ENCODE data around the gene CDK5RAP2.

GRCh38 chr9:120528327-120528726 lies 51.6 kb downstream of the CDK5RAP2 start:
- TF ChIP-seq, protein P1, sequence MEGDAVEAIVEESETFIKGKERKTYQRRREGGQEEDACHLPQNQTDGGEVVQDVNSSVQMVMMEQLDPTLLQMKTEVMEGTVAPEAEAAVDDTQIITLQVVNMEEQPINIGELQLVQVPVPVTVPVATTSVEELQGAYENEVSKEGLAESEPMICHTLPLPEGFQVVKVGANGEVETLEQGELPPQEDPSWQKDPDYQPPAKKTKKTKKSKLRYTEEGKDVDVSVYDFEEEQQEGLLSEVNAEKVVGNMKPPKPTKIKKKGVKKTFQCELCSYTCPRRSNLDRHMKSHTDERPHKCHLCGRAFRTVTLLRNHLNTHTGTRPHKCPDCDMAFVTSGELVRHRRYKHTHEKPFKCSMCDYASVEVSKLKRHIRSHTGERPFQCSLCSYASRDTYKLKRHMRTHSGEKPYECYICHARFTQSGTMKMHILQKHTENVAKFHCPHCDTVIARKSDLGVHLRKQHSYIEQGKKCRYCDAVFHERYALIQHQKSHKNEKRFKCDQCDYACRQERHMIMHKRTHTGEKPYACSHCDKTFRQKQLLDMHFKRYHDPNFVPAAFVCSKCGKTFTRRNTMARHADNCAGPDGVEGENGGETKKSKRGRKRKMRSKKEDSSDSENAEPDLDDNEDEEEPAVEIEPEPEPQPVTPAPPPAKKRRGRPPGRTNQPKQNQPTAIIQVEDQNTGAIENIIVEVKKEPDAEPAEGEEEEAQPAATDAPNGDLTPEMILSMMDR (conservative IDR thresholded peaks at IDR 0.05) = no peak
- no peak for TF ChIP-seq ZFX (IDR thresholded peaks at IDR 0.05)

All from C4-2B (cell line).